Mucosa of descending colon (tissue), 3 donors: Measurements from ENCODE around the gene PGAP2. TPM values are rescaled to one million over a fixed set of nuclear protein-coding genes. Genes with fewer than 3 reads are reported as not detected.
A peak's percentile ranks its signal among the peaks of the same experiment; 100 is the strongest.
"Not testable (repeated sequence)": the region's sequence is repeated elsewhere in the genome, so short reads cannot be mapped to it uniquely, and the experiment has no call there.

ENCODE experiments used
- ATAC-seq: fragments of 200-7000 bp; cut with Tn5 transposase; one replicate; pipeline ENCODE4 v1.9.1; 2020; ENCODE audit warnings: mild to moderate bottlenecking, moderate library complexity
- DNase-seq, 3 donors: peaks; one replicate each; pipeline ENCODE4 v3.0.0-alpha.2; 2020
- H3K36me3 ChIP-seq: fragments of 200-600 bp; one replicate; pipeline ENCODE4 v1.8.0; 2021; ENCODE audit warnings: low read depth, mild to moderate bottlenecking
- H3K4me1 ChIP-seq: fragments of 200-600 bp; one replicate; pipeline ENCODE4 v1.8.0; 2021; ENCODE audit warnings: low read depth, mild to moderate bottlenecking
- H3K4me3 ChIP-seq: fragments of 200-600 bp; one replicate; pipeline ENCODE4 v1.8.0; 2021; ENCODE audit warnings: mild to moderate bottlenecking
- H3K9me3 ChIP-seq: fragments of 200-600 bp; one replicate; pipeline ENCODE4 v1.8.0; 2021; ENCODE audit warnings: mild to moderate bottlenecking
- intact Hi-C, 2 donors: fragments of 100-400 bp; cut with DNase I in 1 of 2; cut with micrococcal nuclease in 1 of 2; formaldehyde crosslinking; loops; one replicate each; pipeline versions ENCODE4 v1.11.0 to v1.11.1; 2022; cut with DNase I, micrococcal nuclease
- total RNA-seq, 3 donors: library from RNA; stranded (reverse); fragmentation: NEBNext Ultra II Directional in 2 of 3; extraction: Animal tissue kit (Norgen Biotek cat#: 25700) in 2 of 3; gene quantifications; one replicate each; pipeline versions ENCODE4 v1.2.1 to v1.2.4, GENCODE V29; 2021 to 2023
- TF ChIP-seq, protein P1 (sequence below): fragments of 200-600 bp; IDR thresholded peaks from one replicate; pipeline ENCODE4 v1.8.0; 2022; ENCODE audit warnings: antibody characterized with exemption, mild to moderate bottlenecking
- donor health status: DM: no; HTN: no; CAD: no; lungs with moderate emphysema.
- donor health status: DM: no; HTN: no; CAD: no.
- donor health status: DM: no; HTN: yes; CAD: no.

The PGAP2 gene
- total RNA-seq, 3 donors from 2014 or later = 15.7 to 32.8 (median 25.9) TPM

- Histone ChIP-seq H3K9me3 (no peaks in the 10 kb centered on the region), H3K4me1 (peaks cover 38% of the 10 kb centered on the region), H3K4me3 (peak overlapping the region; percentile 79), H3K36me3 (no peaks in the 10 kb centered on the region)
- ATAC-seq (peak; percentile 28), DNase-seq (peak; percentile 59 to 87 (median 78))
- TF ChIP-seq, protein P1, sequence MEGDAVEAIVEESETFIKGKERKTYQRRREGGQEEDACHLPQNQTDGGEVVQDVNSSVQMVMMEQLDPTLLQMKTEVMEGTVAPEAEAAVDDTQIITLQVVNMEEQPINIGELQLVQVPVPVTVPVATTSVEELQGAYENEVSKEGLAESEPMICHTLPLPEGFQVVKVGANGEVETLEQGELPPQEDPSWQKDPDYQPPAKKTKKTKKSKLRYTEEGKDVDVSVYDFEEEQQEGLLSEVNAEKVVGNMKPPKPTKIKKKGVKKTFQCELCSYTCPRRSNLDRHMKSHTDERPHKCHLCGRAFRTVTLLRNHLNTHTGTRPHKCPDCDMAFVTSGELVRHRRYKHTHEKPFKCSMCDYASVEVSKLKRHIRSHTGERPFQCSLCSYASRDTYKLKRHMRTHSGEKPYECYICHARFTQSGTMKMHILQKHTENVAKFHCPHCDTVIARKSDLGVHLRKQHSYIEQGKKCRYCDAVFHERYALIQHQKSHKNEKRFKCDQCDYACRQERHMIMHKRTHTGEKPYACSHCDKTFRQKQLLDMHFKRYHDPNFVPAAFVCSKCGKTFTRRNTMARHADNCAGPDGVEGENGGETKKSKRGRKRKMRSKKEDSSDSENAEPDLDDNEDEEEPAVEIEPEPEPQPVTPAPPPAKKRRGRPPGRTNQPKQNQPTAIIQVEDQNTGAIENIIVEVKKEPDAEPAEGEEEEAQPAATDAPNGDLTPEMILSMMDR = no peak
- intact Hi-C loops = no loop called here
Observed at GRCh38 chr11:3855808-3856491, 47.6 kb downstream of the PGAP2 start.

DNA sequence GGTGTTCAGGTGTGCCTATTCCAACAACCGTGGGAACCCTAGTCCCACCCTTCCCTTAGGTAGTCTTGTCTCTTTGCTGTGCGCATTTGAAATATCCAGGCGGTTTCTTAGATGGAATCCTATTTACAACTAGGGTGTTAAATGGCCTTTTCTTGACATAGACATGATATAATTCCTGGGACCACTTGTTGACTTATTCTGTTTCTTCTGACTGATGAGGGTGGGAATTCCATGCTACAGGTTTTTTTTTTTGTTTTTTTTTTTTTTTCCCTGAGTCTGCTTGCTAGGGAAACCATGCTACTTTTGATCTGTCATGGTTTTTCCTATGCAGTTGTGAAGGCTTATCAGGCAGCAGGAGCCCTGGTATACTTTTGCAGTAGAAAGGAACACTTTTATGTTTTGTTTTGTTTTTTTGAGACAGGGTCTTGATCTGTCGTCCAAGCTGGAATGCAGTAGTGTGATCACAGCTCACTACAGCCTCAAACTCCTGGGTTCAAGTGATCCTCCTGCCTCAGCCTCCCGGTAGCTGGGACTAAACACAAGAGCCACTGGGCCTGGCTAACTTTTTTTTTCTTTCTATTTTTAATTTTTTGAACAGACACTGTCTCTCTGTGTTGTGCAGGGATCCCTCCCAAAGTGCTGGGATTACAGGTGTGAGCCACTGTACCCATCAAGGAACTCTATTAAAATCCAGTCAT, 48.6 kb downstream of the PGAP2 start:
- intact Hi-C loops = no loop called here
- H3K36me3 ChIP-seq = no peaks in the 10 kb centered on the region
- H3K4me3 ChIP-seq = no peak overlapping the region
- DNase-seq (no peak), ATAC-seq (no peak)
- H3K4me1 ChIP-seq = peaks cover 43% of the 10 kb centered on the region
- no peaks in the 10 kb centered on the region for H3K9me3 ChIP-seq
- TF ChIP-seq, protein P1 = no peak

GRCh38 chr11:3857628-3858027, 49.3 kb downstream of the PGAP2 start:
- no peaks in the 10 kb centered on the region for H3K9me3 ChIP-seq
- intact Hi-C loops = no loop called here
- no peaks in the 10 kb centered on the region for H3K36me3 ChIP-seq
- H3K4me3 ChIP-seq = no peak overlapping the region
- TF ChIP-seq, protein P1 = no peak
- ATAC-seq (no peak), DNase-seq (no peak)
- H3K4me1 ChIP-seq = peaks cover 43% of the 10 kb centered on the region

- H3K4me3 ChIP-seq = no peak overlapping the region
- TF ChIP-seq, protein P1 = no peak
- no peaks in the 10 kb centered on the region for H3K36me3 ChIP-seq
- no peaks in the 10 kb centered on the region for H3K9me3 ChIP-seq
- intact Hi-C loops = no loop called here
- DNase-seq = peak; percentile 68 to 75 (median 72)
- ATAC-seq = peak; percentile 4
- peaks cover 40% of the 10 kb centered on the region for H3K4me1 ChIP-seq
Observed at GRCh38 chr11:3859373-3859881, 51.1 kb downstream of the PGAP2 start.

DNA sequence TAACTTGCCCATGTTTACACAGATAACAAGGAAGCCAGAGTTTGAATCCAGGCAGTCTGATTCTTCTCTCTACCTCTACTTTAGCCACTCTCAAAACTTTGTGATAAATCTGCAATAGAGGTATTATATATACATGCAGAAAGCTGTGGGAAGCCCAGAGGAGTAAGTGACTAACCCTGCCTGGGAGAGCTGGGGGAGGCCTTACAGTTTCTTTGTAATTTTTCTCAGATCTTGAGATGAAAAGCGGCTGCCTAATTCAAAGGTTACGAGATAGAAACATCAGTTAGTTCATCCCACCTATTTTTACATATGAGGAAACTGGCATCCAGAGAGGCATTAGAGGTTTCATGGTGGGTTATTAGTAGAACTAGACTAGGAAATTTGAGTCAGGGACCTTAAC, 52.0 kb downstream of the PGAP2 start:
- TF ChIP-seq, protein P1 = no peak
- Histone ChIP-seq H3K36me3 (no peaks in the 10 kb centered on the region), H3K4me3 (no peak overlapping the region), H3K4me1 (peaks cover 41% of the 10 kb centered on the region), H3K9me3 (no peaks in the 10 kb centered on the region)
- no peak for ATAC-seq
- no peak for DNase-seq
- intact Hi-C loops = no loop called here

DNA sequence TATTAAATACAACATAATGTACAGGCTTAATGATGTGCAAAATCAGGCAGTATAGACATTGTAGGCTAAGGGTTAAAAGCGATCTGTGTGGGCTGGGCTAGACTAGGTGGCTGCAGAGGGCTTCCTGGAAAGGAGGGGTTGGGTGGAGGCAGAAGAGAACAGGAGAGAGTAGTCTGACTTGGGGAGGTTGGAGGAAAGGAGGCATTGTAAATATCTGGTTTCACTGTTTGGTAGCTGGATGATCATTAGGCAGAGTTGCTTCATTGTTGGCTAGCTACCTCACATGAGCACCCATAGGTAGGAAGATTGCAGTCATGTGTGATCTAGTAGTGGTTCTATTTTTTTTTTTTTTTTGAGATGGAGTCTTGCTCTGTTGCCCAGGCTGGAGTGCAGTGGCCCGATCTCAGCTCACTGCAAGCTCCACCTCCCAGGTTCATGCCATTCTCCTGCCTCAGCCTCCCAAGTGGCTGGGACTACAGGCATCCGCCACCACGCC, 52.6 kb downstream of the PGAP2 start:
- H3K4me3 ChIP-seq, H3K9me3 ChIP-seq, intact Hi-C loops, H3K36me3 ChIP-seq: not testable (repeated sequence)
- DNase-seq (peak in 1 of 3 donors; percentile 57), ATAC-seq (peak; percentile 80)
- H3K4me1 ChIP-seq = peaks cover 47% of the 10 kb centered on the region
